Pericardium fibroblast (primary cell): ENCODE results near the gene MEF2A. TPM values are rescaled to one million over a fixed set of nuclear protein-coding genes. Genes with fewer than 3 reads are reported as not detected.

Experiments
- total RNA-seq: library from RNA; depleted of rRNA; stranded (reverse); fragments of >200 nt; gene quantifications from 2 replicates; pipeline ENCODE4 v1.2.3, GENCODE V29; 2015

The MEF2A gene
- total RNA-seq = 24.3 and 53.6 TPM in 2 replicates

GRCh38 chr15:99565299-99566156 is at the start of gene MEF2A:
MEF2A (plus strand) TSS chr15:99565984; CDS start chr15:99633120, 67,136 bp downstream.

GRCh38 chr15:99733268-99734039 is 167.7 kb downstream of the MEF2A start, which contains the start of gene LYSMD4:
LYSMD4 (minus strand) TSS chr15:99733437; CDS start chr15:99731999, 1,438 bp downstream.

Other genes with a start within 250 kb of the MEF2A start
- gene LYSMD4, start 167.5 kb downstream of the MEF2A start, total RNA-seq = 3.1 and 6.4 TPM in 2 replicates